ENCODE measurements around the gene FTCDNL1. TPM values are rescaled to one million over a fixed set of nuclear protein-coding genes. Genes with fewer than 3 reads are reported as not detected.

FTCDNL1 gene
- total and polyA plus RNA-seq, 2 donors (not counting 1 experiment from before 2014, with no cell fraction given), result 1.7 to 1.9 TPM

GRCh38 chr2:199848389-199849130 is 2.4 kb downstream of the FTCDNL1 start:
- intact Hi-C loops (cut with micrococcal nuclease), result no loop called here
- no peak overlapping the region for H3K4me3 Mint-ChIP-seq
- CTCF ChIA-PET, result interaction anchor here (1.0 kb wide), 1 partner anchor 11 kb away, joined by 4 read pairs; no protein-coding TSS in a partner anchor

More at GRCh38 chr2:199848389-199849130, 2.4 kb downstream of the FTCDNL1 start:
- ATAC-seq (ENCODE audit: low read depth) (no peak), DNase-seq (no peak)
- Mint-ChIP-seq H3K27me3 (peaks cover under 1% of the 10 kb centered on the region), H3K4me1 (peaks cover 9% of the 10 kb centered on the region), H3K9me3 (ENCODE audit: insufficient read depth) (no peaks in the 10 kb centered on the region), H3K27ac (no peak overlapping the region)
- H3K4me2 ChIP-seq (replicated peaks; ENCODE audit: low read depth, low read length, poor library complexity, severe bottlenecking), result no peak overlapping the region
- no peak overlapping the region for H3K27ac ChIP-seq (ENCODE audit: low read length in 2 of 2)
- H4K20me1 ChIP-seq (ENCODE audit: control insufficient read depth, insufficient read depth, low read length, poor library complexity, severe bottlenecking), result no peaks in the 10 kb centered on the region
- H2AFZ ChIP-seq (ENCODE audit: insufficient read depth, low read depth, low read length, poor library complexity, severe bottlenecking), result no peak overlapping the region
- no peak for TF ChIP-seq CTCF (IDR thresholded peaks at IDR 0.05)
- TF ChIP-seq EZH2 (IDR thresholded peaks at IDR 0.05; ENCODE audit: borderline replicate concordance, insufficient read depth, low read depth, low read length, poor library complexity, severe bottlenecking), result no peak
- H3K27me3 ChIP-seq (replicated peaks in 1 of 4; ENCODE audit: control extremely low read depth in 1 of 4, control insufficient read depth in 3 of 4, insufficient read depth in 4 of 4, low read length in 3 of 4), result no peaks in the 10 kb centered on the region
- POLR2A ChIA-PET, result no interaction called here
- H3K4me3 ChIP-seq (ENCODE audit: control extremely low read depth in 1 of 5, extremely low read depth in 1 of 5, insufficient read depth in 1 of 5, low read depth in 2 of 5, low read length in 4 of 5), result no peak overlapping the region
- no peaks in the 10 kb centered on the region for H3K79me2 ChIP-seq (ENCODE audit: control insufficient read depth, insufficient read depth, low read length)
- WGBS (ENCODE audit: insufficient coverage), result 96% methylated on average over 3 of the region's 11 CpGs
- no peaks in the 10 kb centered on the region for H3K36me3 ChIP-seq (replicated peaks in 1 of 2; ENCODE audit: control extremely low read depth in 1 of 2, control insufficient read depth in 1 of 2, extremely low read depth in 1 of 2, insufficient read depth in 2 of 2, low read length in 1 of 2)
- peaks cover 5 to 11% of the 10 kb centered on the region in 2 donors for H3K4me1 ChIP-seq (ENCODE audit: control insufficient read depth in 2 of 2, insufficient read depth in 2 of 2, low read length in 2 of 2)
- H3K9me3 ChIP-seq (ENCODE audit: control extremely low read depth in 1 of 3, control insufficient read depth in 2 of 3, insufficient read depth in 1 of 3, low read length in 2 of 3), result no peaks in the 10 kb centered on the region
- H3K9ac ChIP-seq (ENCODE audit: low read length), result no peak overlapping the region
